Fibroblast of lung (primary cell): ENCODE data around the gene NEU2. TPM values are rescaled to one million over a fixed set of nuclear protein-coding genes. Genes with fewer than 3 reads are reported as not detected.
"Not testable (repeated sequence)": the region's sequence is repeated elsewhere in the genome, so short reads cannot be mapped to it uniquely, and the experiment has no call there.

Experiments used
- DNase-seq, 2 donors: peaks; one replicate each; pipeline versions ENCODE4 v3.0.0 to v3.0.0-alpha.2; 2010; ENCODE audit warnings: low read depth in 2 of 2
- H2AFZ ChIP-seq: 2 replicates; pipeline ENCODE4 v1.5.1; 2012; ENCODE audit warnings: low read length, control low read depth, inconsistent platforms
- H3K27ac ChIP-seq: 2 replicates; pipeline ENCODE4 v1.5.1; 2011; ENCODE audit warnings: low read length, control low read depth; ENCODE audit not compliant: insufficient read depth
- H3K27me3 ChIP-seq: 2 replicates; pipeline ENCODE4 v1.5.1; 2011; ENCODE audit warnings: mild to moderate bottlenecking, low read length; ENCODE audit not compliant: control insufficient read depth, insufficient read depth
- H3K36me3 ChIP-seq: 2 replicates; pipeline ENCODE4 v1.5.1; 2011; ENCODE audit warnings: low read length; ENCODE audit not compliant: control insufficient read depth, insufficient read depth
- H3K4me1 ChIP-seq: 2 replicates; pipeline ENCODE4 v1.5.1; 2011; ENCODE audit warnings: low read length; ENCODE audit not compliant: control insufficient read depth, insufficient read depth; ENCODE audit errors: extremely low read depth
- H3K4me2 ChIP-seq: 2 replicates; pipeline ENCODE4 v1.5.1; 2011; ENCODE audit warnings: low read length, control low read depth; ENCODE audit not compliant: insufficient read depth; ENCODE audit errors: extremely low read depth
- H3K4me3 ChIP-seq, 4 experiments: fragments of 200-600 bp in 1 of 4; sonication (generic) in 1 of 4; replicated peaks in 1 of 4; 2 replicates each; pipeline ENCODE4 v1.5.1; 2011 to 2016; ENCODE audit warnings: low read length in 4 of 4, low read depth in 3 of 4, mild to moderate bottlenecking in 3 of 4, control low read depth in 2 of 4, inconsistent platforms in 1 of 4, mixed read lengths in 1 of 4; ENCODE audit not compliant: insufficient read depth in 1 of 4; ENCODE audit errors: control extremely low read depth in 1 of 4
- H3K79me2 ChIP-seq: 2 replicates; pipeline ENCODE4 v1.5.1; 2012; ENCODE audit warnings: mild to moderate bottlenecking, low read length, inconsistent platforms; ENCODE audit not compliant: control insufficient read depth, insufficient read depth
- H3K9ac ChIP-seq: 2 replicates; pipeline ENCODE4 v1.5.1; 2011; ENCODE audit warnings: mild to moderate bottlenecking, low read length, control low read depth; ENCODE audit not compliant: insufficient read depth
- H3K9me3 ChIP-seq: 2 replicates; pipeline ENCODE4 v1.5.1; 2012; ENCODE audit warnings: low read depth, low read length; ENCODE audit not compliant: control insufficient read depth, insufficient read depth
- H4K20me1 ChIP-seq: 2 replicates; pipeline ENCODE4 v1.5.1; 2011; ENCODE audit warnings: low read length; ENCODE audit not compliant: control insufficient read depth, insufficient read depth; ENCODE audit errors: extremely low read depth
- CTCF ChIP-seq, 2 donors: IDR thresholded peaks in 1 of 2; conservative IDR thresholded peaks in 1 of 2; 1 replicate in 1 of 2; 2 replicates in 1 of 2; pipeline ENCODE4 v1.5.1; 2011 to 2012; ENCODE audit warnings: low read length in 2 of 2, control low read depth in 1 of 2, inconsistent platforms in 1 of 2, low read depth in 1 of 2, mild to moderate bottlenecking in 1 of 2
- EZH2 ChIP-seq: IDR thresholded peaks from 2 replicates; pipeline ENCODE4 v1.5.1; 2012; ENCODE audit warnings: low read length, control low read depth, mild to moderate bottlenecking; ENCODE audit errors: missing control alignments
- polyA plus RNA-seq, 2 donors: library from polyadenylated mRNA; depleted of rRNA in 1 of 2; stranded (reverse) in 1 of 2; unstranded in 1 of 2; fragments of >200 nt; gene quantifications; 2 replicates each; pipeline ENCODE4 v1.2.1, GENCODE V29; 2011 to 2012; ENCODE audit warnings: missing spikeins in 1 of 2
- total RNA-seq: library from RNA; depleted of rRNA; stranded (reverse); fragments of >200 nt; gene quantifications from 2 replicates; pipeline ENCODE4 v1.2.1, GENCODE V29; 2014

NEU2 gene
- total and polyA plus RNA-seq, 2 donors (not counting 1 experiment from before 2014, with no cell fraction given) = not detected

- no peak overlapping the region for H3K9ac ChIP-seq
- no peaks in the 10 kb centered on the region for H3K36me3 ChIP-seq
- H3K4me1 ChIP-seq = no peaks in the 10 kb centered on the region
- no peak overlapping the region for H2AFZ ChIP-seq
- H4K20me1 ChIP-seq = no peaks in the 10 kb centered on the region
- H3K27me3 ChIP-seq = no peaks in the 10 kb centered on the region
- no peak for DNase-seq
- H3K4me3 ChIP-seq = no peak overlapping the region
- H3K79me2 ChIP-seq = no peaks in the 10 kb centered on the region
- H3K27ac ChIP-seq = no peak overlapping the region
- TF ChIP-seq CTCF (conservative IDR thresholded peaks at IDR 0.05 in 1 of 2, IDR thresholded peaks at IDR 0.05 in 1 of 2; ENCODE audit: low read depth in 1 of 2, low read length in 2 of 2) (no peak), EZH2 (no peak)
- no peaks in the 10 kb centered on the region for H3K9me3 ChIP-seq
- H3K4me2 ChIP-seq = no peak overlapping the region
Observed at GRCh38 chr2:233013650-233014049, 18.8 kb upstream of the NEU2 start.

GRCh38 chr2:233015019-233015645 lies 17.3 kb upstream of the NEU2 start:
- no peaks in the 10 kb centered on the region for H3K4me1 ChIP-seq
- H3K27ac ChIP-seq = no peak overlapping the region
- H4K20me1 ChIP-seq = no peaks in the 10 kb centered on the region
- no peak for DNase-seq
- no peaks in the 10 kb centered on the region for H3K27me3 ChIP-seq
- H3K9me3 ChIP-seq = no peaks in the 10 kb centered on the region
- no peak overlapping the region for H3K9ac ChIP-seq
- no peaks in the 10 kb centered on the region for H3K79me2 ChIP-seq
- no peak overlapping the region for H3K4me2 ChIP-seq
- no peak overlapping the region for H2AFZ ChIP-seq
- no peaks in the 10 kb centered on the region for H3K36me3 ChIP-seq
- TF ChIP-seq EZH2 = no peak
- H3K4me3 ChIP-seq = no peak overlapping the region

- H3K4me3 ChIP-seq = no peak overlapping the region
- H4K20me1 ChIP-seq = no peaks in the 10 kb centered on the region
- H3K4me2 ChIP-seq = no peak overlapping the region
- no peak for DNase-seq
- no peaks in the 10 kb centered on the region for H3K36me3 ChIP-seq
- no peaks in the 10 kb centered on the region for H3K79me2 ChIP-seq
- H3K9me3 ChIP-seq = no peaks in the 10 kb centered on the region
- no peaks in the 10 kb centered on the region for H3K27me3 ChIP-seq
- H3K27ac ChIP-seq = no peak overlapping the region
- H3K9ac ChIP-seq = no peak overlapping the region
- no peak overlapping the region for H2AFZ ChIP-seq
- TF ChIP-seq CTCF (conservative IDR thresholded peaks at IDR 0.05 in 1 of 2, IDR thresholded peaks at IDR 0.05 in 1 of 2; ENCODE audit: low read depth in 1 of 2, low read length in 2 of 2) (no peak), EZH2 (no peak)
- no peaks in the 10 kb centered on the region for H3K4me1 ChIP-seq
Observed at GRCh38 chr2:233017947-233018346, 14.5 kb upstream of the NEU2 start.

- H3K9ac ChIP-seq, H3K27me3 ChIP-seq, H3K4me2 ChIP-seq, H2AFZ ChIP-seq, H4K20me1 ChIP-seq, H3K9me3 ChIP-seq, H3K4me1 ChIP-seq, H3K27ac ChIP-seq, H3K79me2 ChIP-seq, DNase-seq, H3K36me3 ChIP-seq, H3K4me3 ChIP-seq: not testable (repeated sequence)
Observed at GRCh38 chr2:233019610-233020009, 12.9 kb upstream of the NEU2 start.
